GM19238 (cell line): ENCODE results near the gene ZNHIT2.
A peak's percentile ranks its signal among the peaks of the same experiment; 100 is the strongest.
"Not testable (repeated sequence)": the region's sequence is repeated elsewhere in the genome, so short reads cannot be mapped to it uniquely, and the experiment has no call there.

Experiments used
- DNase-seq: peaks from one replicate; pipeline ENCODE4 v3.0.0; 2011; ENCODE audit warnings: low spot score; ENCODE audit not compliant: insufficient read length

The ZNHIT2 gene

GRCh38 chr11:65119670-65119995 is 2.1 kb upstream of the ZNHIT2 start:
- no peak for DNase-seq

DNA sequence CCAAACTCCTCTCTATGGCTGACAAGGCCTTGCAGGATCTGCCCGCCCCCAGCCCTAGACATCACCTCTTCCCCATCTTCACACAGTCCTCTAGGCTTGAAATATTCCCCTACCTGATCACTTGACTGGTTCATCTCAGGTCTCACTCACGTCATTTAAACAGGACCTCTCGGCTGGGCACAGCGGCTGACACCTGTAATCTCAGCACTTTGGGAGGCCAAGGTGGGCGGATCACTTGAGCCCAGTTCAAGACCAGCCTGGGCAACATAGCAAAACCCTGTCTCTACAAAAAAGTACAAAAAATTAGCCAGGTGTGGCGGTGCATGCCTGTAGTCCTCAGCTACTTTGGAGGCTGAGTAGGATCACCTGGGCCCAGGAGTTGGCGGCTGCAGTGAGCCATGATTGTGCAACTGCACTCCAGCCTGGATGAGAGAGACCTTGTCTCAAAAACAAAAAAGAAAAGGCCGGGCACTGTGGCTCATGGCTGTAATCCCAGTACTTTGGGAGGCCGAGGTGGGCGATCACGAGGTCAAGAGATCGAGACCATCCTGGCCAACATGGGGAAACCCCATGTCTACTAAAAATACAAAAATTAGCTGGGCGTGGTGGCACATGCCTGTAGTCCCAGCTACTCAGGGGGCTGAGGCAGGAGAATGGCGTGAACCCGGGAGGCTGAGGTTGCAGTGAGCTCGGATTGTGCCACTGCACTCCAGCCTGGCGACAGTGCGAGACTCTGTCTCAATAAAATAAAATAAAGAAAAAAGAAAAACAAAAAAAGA is 1.6 kb upstream of the ZNHIT2 start:
- DNase-seq = not testable (repeated sequence)

- no peak for DNase-seq
Measured at GRCh38 chr11:65118097-65118837, 766 bp upstream of the ZNHIT2 start.

- no peak for DNase-seq
Measured at GRCh38 chr11:65116370-65117205, 913 bp downstream of the ZNHIT2 start.

GRCh38 chr11:65115361-65116082 is 2.0 kb downstream of the ZNHIT2 start:
- DNase-seq = no peak

DNA sequence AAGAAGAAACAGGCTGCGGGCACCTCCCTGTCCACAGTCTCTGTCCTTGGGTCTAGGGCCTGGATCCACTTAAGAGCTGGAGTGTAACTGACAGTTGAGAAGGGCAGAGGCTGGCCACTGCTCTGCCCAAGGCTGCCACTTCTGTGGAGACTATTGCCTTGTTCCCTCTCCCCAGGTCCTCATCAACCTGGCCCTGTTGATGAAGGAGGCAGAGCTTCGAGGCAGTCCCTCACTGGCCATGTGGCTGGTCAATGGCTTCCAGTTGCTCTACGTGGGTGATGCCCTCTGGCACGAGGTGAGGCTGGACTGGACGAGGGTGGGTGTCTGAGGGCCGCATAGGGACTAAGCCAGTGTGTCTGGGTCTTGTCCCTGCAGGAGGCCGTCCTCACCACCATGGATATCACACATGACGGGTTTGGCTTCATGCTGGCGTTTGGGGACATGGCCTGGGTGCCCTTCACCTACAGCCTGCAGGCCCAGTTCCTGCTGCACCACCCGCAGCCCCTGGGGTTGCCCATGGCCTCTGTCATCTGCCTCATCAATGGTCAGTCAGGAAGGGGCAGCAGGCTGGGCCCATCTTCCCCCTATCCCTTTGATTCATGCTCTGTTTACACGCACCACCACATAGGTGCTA is 2.8 kb downstream of the ZNHIT2 start:
- DNase-seq = no peak

GRCh38 chr11:65113839-65114238 is 3.7 kb downstream of the ZNHIT2 start:
- no peak for DNase-seq

- DNase-seq = no peak
Measured at GRCh38 chr11:65113361-65113756, 4.1 kb downstream of the ZNHIT2 start.

- DNase-seq = peak; percentile 72
Measured at GRCh38 chr11:65112546-65113360, 4.7 kb downstream of the ZNHIT2 start.

GRCh38 chr11:65111744-65112545 is 5.6 kb downstream of the ZNHIT2 start, which contains the start of gene TM7SF2:
TM7SF2 (plus strand) TSS chr11:65111872; CDS start chr11:65112016, 144 bp downstream.
- DNase-seq = peak; percentile 98

GRCh38 chr11:65111159-65111743 is 6.2 kb downstream of the ZNHIT2 start:
- no peak for DNase-seq

DNA sequence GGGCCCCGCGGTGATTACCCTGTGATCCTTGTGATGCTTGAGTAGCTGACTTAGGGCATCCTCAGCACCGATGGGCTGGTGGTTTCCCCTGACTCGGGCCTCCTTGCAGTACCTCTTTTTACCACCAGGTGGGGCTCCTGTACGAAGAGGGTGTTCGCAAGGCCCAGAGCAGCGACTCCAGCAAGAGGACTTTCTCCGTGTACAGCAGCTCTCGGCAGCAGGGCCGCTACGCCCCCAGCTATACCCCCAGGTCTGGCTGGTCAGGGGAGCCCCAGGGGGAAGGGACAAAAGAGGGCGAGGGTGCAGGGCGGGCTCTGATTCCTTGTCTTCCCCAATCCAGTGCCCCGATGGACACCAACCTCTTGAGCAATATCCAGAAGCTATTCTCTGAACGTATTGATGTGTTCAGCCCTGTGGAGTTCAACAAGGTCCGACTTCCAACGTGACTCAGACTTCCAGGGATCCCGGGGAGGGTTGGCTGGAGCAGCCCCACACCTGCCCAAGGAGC is 7.1 kb downstream of the ZNHIT2 start:
- DNase-seq = peak; percentile 89

DNA sequence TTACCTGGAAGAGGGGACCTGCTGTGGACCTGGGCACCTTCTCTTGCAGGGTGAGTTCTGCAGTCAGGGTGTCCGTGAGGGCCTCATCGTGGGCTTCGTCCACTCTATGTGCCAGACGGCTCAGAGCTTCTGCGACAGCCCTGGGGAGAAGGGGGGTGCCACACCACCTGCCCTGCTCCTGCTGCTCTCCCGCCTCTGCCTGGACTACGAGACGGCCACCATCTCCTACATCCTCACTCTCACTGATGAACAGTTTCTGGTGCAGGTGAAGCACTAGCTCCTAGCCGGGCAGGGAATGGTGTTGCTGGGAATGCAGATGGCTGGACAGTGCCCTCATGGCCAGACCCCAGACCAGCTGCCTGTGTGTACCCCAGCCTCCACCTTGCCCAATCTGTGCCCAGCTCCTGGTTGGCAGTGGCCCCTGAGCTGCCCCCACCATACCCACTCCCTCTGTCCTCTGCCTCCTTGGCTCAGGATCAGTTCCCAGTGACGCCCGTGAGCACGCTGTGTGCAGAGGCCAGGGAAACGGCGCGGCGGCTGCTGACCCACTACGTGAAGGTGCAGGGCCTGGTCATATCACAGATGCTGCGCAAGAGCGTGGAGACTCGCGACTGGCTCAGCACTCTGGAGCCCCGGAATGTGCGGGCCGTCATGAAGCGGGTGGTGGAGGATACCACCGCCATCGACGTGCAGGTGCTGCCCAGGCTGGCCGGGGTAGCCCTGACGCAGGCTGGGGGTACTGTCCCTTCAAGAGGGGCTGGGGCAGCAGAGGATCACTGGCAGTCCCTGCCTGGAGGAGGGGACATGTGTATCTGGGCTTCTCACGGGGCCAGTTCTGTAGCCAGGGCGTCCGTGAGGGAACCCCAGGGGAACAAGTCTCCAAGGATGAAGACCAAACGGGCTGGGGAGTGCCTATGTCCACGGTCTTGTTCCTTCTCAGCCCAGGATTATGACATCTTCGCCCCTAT is 8.0 kb downstream of the ZNHIT2 start:
- no peak for DNase-seq

DNA sequence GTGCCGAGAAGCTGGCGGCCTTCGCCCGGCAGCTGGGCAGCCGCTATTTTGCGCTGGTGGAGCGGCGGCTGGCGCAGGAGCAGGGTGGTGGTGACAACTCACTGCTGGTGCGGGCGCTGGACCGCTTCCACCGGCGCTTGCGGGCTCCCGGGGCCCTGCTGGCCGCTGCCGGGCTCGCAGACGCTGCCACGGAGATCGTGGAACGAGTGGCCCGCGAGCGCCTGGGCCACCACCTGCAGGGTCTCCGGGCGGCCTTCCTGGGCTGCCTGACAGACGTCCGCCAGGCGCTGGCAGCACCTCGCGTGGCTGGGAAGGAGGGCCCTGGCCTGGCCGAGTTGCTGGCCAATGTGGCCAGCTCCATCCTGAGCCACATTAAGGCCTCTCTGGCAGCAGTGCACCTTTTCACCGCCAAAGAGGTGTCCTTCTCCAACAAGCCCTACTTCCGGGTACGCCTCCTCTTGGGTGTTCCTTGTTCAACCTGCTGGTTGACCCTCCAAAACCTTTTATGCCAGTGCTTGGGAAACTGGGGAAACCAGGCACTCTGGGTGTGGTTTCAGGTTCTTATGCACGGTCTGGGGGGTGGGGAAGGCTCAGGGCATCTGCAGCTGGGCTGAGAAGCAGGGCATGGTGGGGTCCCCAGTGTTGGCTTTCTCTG is 8.9 kb downstream of the ZNHIT2 start:
- DNase-seq = no peak

DNA sequence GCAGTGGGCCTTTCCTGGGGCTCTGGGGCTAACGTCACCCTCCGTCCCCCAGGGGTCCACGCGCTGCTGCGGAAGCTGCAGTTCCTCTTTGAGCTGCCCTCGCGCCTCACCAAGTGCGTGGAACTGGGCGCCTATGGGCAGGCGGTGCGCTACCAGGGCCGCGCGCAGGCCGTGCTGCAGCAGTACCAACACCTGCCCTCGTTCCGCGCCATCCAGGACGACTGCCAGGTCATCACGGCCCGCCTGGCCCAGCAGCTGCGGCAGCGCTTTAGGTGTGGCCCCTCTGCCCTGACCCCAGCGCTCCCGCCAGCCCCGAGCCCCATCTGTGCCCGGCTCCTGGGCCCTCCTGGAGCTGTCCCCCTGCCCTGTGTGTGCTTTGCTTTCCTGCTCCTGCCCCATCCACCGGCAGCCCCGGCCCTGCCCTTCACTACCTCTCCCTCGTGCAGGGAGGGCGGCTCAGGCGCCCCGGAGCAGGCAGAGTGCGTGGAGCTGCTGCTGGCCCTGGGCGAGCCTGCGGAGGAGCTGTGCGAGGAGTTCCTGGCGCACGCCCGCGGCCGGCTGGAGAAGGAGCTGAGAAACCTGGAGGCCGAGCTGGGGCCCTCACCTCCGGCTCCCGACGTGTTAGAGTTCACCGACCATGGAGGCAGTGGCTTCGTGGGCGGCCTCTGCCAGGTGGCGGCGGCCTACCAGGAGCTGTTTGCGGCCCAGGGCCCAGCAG is 9.6 kb downstream of the ZNHIT2 start:
- no peak for DNase-seq

GRCh38 chr11:65107078-65107477 is 10.4 kb downstream of the ZNHIT2 start:
- DNase-seq = no peak
